HepG2 (cell line): Measurements from ENCODE around the gene FGA. TPM values are rescaled to one million over a fixed set of nuclear protein-coding genes. Genes with fewer than 3 reads are reported as not detected.

Source experiments
- CREM ChIP-seq, 2 experiments: sonication (generic) in 1 of 2; formaldehyde crosslinking in 1 of 2; IDR thresholded peaks; 2 replicates each; pipeline versions ENCODE4 v1.4.0 to v1.6.1; 2016 to 2020; ENCODE audit warnings: antibody characterized with exemption in 1 of 2, mild to moderate bottlenecking in 1 of 2, missing genetic modification reagents in 1 of 2
- DMAP1 ChIP-seq: IDR thresholded peaks from 2 replicates; pipeline ENCODE4 v1.6.1; 2016
- GABPB1 ChIP-seq: IDR thresholded peaks from 2 replicates; pipeline ENCODE4 v1.6.1; 2016; ENCODE audit warnings: mild to moderate bottlenecking, missing genetic modification reagents, moderate library complexity, missing compliant biosample characterization
- KAT8 ChIP-seq: IDR thresholded peaks from 2 replicates; pipeline ENCODE4 v1.6.1; 2016; ENCODE audit warnings: missing genetic modification reagents, missing compliant biosample characterization
- KDM2A ChIP-seq: sonication (generic); formaldehyde crosslinking; IDR thresholded peaks from 2 replicates; pipeline ENCODE4 v1.4.0; 2020; ENCODE audit warnings: low read depth, missing genetic modification reagents, borderline replicate concordance
- KDM5B ChIP-seq: sonication (generic); formaldehyde crosslinking; IDR thresholded peaks from 2 replicates; pipeline ENCODE4 v1.4.0; 2020; ENCODE audit warnings: missing genetic modification reagents, mild to moderate bottlenecking, borderline replicate concordance
- KLF6 ChIP-seq: IDR thresholded peaks from 2 replicates; pipeline ENCODE4 v1.8.0; 2016; ENCODE audit warnings: missing biosample characterization, missing genetic modification reagents
- MXI1 ChIP-seq: IDR thresholded peaks from 3 replicates; pipeline ENCODE4 v1.6.1; 2012; ENCODE audit warnings: low read depth, low read length, inconsistent platforms, borderline replicate concordance
- PHF8 ChIP-seq: sonication (generic); formaldehyde crosslinking; IDR thresholded peaks from 2 replicates; pipeline ENCODE4 v1.5.0; 2020; ENCODE audit warnings: missing genetic modification reagents
- SIN3A ChIP-seq: IDR thresholded peaks from 2 replicates; pipeline ENCODE4 v1.6.1; 2011; ENCODE audit warnings: low read depth, mild to moderate bottlenecking, control low read depth, low read length, borderline replicate concordance
- SNAPC4 ChIP-seq: sonication (generic); formaldehyde crosslinking; IDR thresholded peaks from 2 replicates; pipeline ENCODE4 v1.4.0; 2020; ENCODE audit warnings: mild to moderate bottlenecking, missing genetic modification reagents
- SOX6 ChIP-seq, 2 experiments: fragments of 450-650 bp in 1 of 2; sonication (generic) in 1 of 2; formaldehyde crosslinking in 1 of 2; IDR thresholded peaks; 2 replicates each; pipeline versions ENCODE4 v1.4.0 to v1.6.1; 2017 to 2020; ENCODE audit warnings: antibody characterized with exemption in 1 of 2, mild to moderate bottlenecking in 1 of 2, missing genetic modification reagents in 1 of 2
- SRF ChIP-seq: IDR thresholded peaks from 2 replicates; pipeline ENCODE4 v1.6.1; 2011; ENCODE audit warnings: mild to moderate bottlenecking, low read depth, low read length, moderate library complexity
- TCF7 ChIP-seq: sonication (generic); IDR thresholded peaks from 2 replicates; pipeline ENCODE4 v1.6.1; 2016; ENCODE audit warnings: antibody characterized with exemption, low read depth
- TFDP2 ChIP-seq: sonication (generic); formaldehyde crosslinking; IDR thresholded peaks from 2 replicates; pipeline ENCODE4 v1.4.0; 2020; ENCODE audit warnings: missing genetic modification reagents
- THAP7 ChIP-seq: sonication (generic); formaldehyde crosslinking; IDR thresholded peaks from 2 replicates; pipeline ENCODE4 v1.8.1; 2023; ENCODE audit warnings: mild to moderate bottlenecking, missing genetic modification reagents
- YEATS4 ChIP-seq: sonication (generic); formaldehyde crosslinking; IDR thresholded peaks from 2 replicates; pipeline ENCODE4 v1.4.0; 2020; ENCODE audit warnings: missing genetic modification reagents, borderline replicate concordance
- ZNF232 ChIP-seq: sonication (generic); formaldehyde crosslinking; IDR thresholded peaks from 2 replicates; pipeline ENCODE4 v1.4.0; 2020; ENCODE audit warnings: missing genetic modification reagents, borderline replicate concordance
- ZNF317 ChIP-seq: sonication (generic); formaldehyde crosslinking; IDR thresholded peaks from 2 replicates; pipeline ENCODE4 v1.5.0; 2020; ENCODE audit warnings: mild to moderate bottlenecking, missing genetic modification reagents
- ZNF367 ChIP-seq: sonication (generic); formaldehyde crosslinking; IDR thresholded peaks from 2 replicates; pipeline ENCODE4 v1.4.0; 2020; ENCODE audit warnings: missing genetic modification reagents, borderline replicate concordance
- ZNF724P ChIP-seq: sonication (generic); formaldehyde crosslinking; IDR thresholded peaks from 2 replicates; pipeline ENCODE4 v1.8.0; 2022; ENCODE audit warnings: missing genetic modification reagents, borderline replicate concordance
- ZSCAN25 ChIP-seq: sonication (generic); formaldehyde crosslinking; IDR thresholded peaks from 2 replicates; pipeline ENCODE4 v1.8.0; 2022; ENCODE audit warnings: mild to moderate bottlenecking, missing genetic modification reagents
- polyA plus RNA-seq, 8 experiments: library from polyadenylated mRNA; depleted of rRNA in 3 of 8; stranded (reverse) in 7 of 8; unstranded in 1 of 8; fragments of >200 nt; fragmentation: Illumina TruSeq in 4 of 8; extraction: Trizol in 4 of 8; gene quantifications; 2 replicates each; pipeline versions ENCODE4 v1.2.1 to v1.2.3, GENCODE V29; 2011 to 2016; ENCODE audit warnings: low read depth in 4 of 8, missing spikeins in 1 of 8, mixed read lengths in 1 of 8; ENCODE audit not compliant: insufficient read depth in 1 of 8
- total RNA-seq, 5 experiments: library from RNA; depleted of rRNA; stranded (reverse); fragments of >200 nt; fragmentation: Illumina TruSeq; extraction: Trizol; gene quantifications; 2 replicates each; pipeline ENCODE4 v1.2.3, GENCODE V29; 2016; ENCODE audit warnings: low read depth in 1 of 5

Gene FGA
- total and polyA plus RNA-seq, 2 of the 13 experiments (the other 11 are each of a cell fraction or from before 2014, with no cell fraction given): 640 to 1,523 TPM

GRCh38 chr4:154549894-154550790 is 40.4 kb downstream of the FGA start, which contains the start of gene PLRG1 (continued):
- peak; percentile 31; the same call in 1 of the 2 replicates for TF ChIP-seq ZSCAN25 (CRISPR knock-in tag)
- peak; percentile 80; the same call in 1 of the 2 replicates for TF ChIP-seq KDM2A (CRISPR knock-in tag)
- no peak for TF ChIP-seq ZNF317
- TF ChIP-seq SIN3A: peak; percentile 89; the same call in 1 of the 2 replicates
- TF ChIP-seq KAT8 (CRISPR knock-in tag): peak; percentile 93
- TF ChIP-seq ZNF232 (CRISPR knock-in tag): 0 out of 2 replicates have a peak, but pooled peaks have one; percentile 20
- peak; percentile 47; the same call in 1 of the 2 replicates for TF ChIP-seq YEATS4 (CRISPR knock-in tag)
- TF ChIP-seq KLF6 (CRISPR knock-in tag): no peak
- TF ChIP-seq THAP7 (CRISPR knock-in tag): 0 out of 2 replicates have a peak, but pooled peaks have one; percentile 36
- TF ChIP-seq TCF7: no peak
- peak; percentile 19; the same call in 1 of the 2 replicates for TF ChIP-seq DMAP1 (CRISPR knock-in tag)
- TF ChIP-seq SNAPC4 (CRISPR knock-in tag): 0 out of 2 replicates have a peak, but pooled peaks have one; percentile 30
- peak; percentile 95 for TF ChIP-seq GABPB1 (CRISPR knock-in tag)
- no peak for TF ChIP-seq SOX6 (IDR thresholded peaks at IDR 0.05)
- TF ChIP-seq SOX6 (CRISPR knock-in tag; IDR thresholded peaks at IDR 0.05): peak; percentile 45; the same call in 1 of the 2 replicates
- TF ChIP-seq CREM (IDR thresholded peaks at IDR 0.05): peak; percentile 67
- TF ChIP-seq CREM (CRISPR knock-in tag; IDR thresholded peaks at IDR 0.05): no peak
- TF ChIP-seq TFDP2: peak; percentile 56; the same call in 1 of the 2 replicates
- TF ChIP-seq ZNF367: 0 out of 2 replicates have a peak, but pooled peaks have one; percentile 5
- peak; percentile 89 for TF ChIP-seq PHF8
- peak; percentile 25; the same call in 1 of the 3 replicates for TF ChIP-seq MXI1
- TF ChIP-seq KDM5B (CRISPR knock-in tag): peak; percentile 66; the same call in 1 of the 2 replicates
- TF ChIP-seq SRF: no peak
- TF ChIP-seq ZNF724P: 0 out of 2 replicates have a peak, but pooled peaks have one; percentile 51
